Fibroblast of the aortic adventitia (primary cell): ENCODE results near the gene NKAPD1. TPM values are rescaled to one million over a fixed set of nuclear protein-coding genes. Genes with fewer than 3 reads are reported as not detected.

Source experiments
- DNase-seq: peaks from one replicate; pipeline ENCODE4 v3.0.0-alpha.2; 2010; ENCODE audit warnings: low read depth
- H3K4me3 ChIP-seq: 2 replicates; pipeline ENCODE4 v1.5.1; 2011; ENCODE audit warnings: low read depth, mild to moderate bottlenecking, control low read depth, low read length, moderate library complexity
- small RNA-seq: library from RNA; depleted of rRNA; stranded (forward); fragments of <200 nt; gene quantifications from one replicate; pipeline ENCODE3, GENCODE V24; 2012
- total RNA-seq: library from RNA; depleted of rRNA; stranded (reverse); fragments of >200 nt; gene quantifications from 2 replicates; pipeline ENCODE4 v1.2.3, GENCODE V29; 2012; ENCODE audit warnings: low replicate concordance
- TF ChIP-seq, protein P1 (sequence below): IDR thresholded peaks from 2 replicates; pipeline ENCODE4 v1.5.1; 2011; ENCODE audit warnings: mild to moderate bottlenecking, low read length, control low read depth, inconsistent platforms; ENCODE audit not compliant: insufficient read depth

Gene NKAPD1
- total RNA-seq, 1 donor, result 31.1 TPM

DNA sequence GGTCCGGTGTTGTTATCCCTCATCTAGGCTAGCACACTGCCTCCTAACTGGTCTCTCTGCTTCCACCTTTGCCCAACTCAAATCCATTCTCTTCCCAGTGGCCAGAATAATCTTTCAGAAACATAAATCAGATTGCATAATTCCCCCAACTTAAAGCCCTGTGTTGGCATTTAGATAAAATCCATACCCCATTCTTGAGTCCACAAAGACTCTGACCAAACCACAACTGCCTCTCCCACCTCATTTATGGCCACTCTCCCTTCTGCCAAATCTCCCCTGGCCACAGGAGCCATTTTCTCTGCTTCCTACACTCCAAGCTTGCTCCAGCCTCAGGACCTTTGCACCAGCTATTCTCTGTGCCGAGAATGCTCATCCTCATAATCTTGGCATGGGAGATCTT, 53.0 kb downstream of the NKAPD1 start:
- H3K4me3 ChIP-seq, result no peak overlapping the region
- TF ChIP-seq, protein P1, sequence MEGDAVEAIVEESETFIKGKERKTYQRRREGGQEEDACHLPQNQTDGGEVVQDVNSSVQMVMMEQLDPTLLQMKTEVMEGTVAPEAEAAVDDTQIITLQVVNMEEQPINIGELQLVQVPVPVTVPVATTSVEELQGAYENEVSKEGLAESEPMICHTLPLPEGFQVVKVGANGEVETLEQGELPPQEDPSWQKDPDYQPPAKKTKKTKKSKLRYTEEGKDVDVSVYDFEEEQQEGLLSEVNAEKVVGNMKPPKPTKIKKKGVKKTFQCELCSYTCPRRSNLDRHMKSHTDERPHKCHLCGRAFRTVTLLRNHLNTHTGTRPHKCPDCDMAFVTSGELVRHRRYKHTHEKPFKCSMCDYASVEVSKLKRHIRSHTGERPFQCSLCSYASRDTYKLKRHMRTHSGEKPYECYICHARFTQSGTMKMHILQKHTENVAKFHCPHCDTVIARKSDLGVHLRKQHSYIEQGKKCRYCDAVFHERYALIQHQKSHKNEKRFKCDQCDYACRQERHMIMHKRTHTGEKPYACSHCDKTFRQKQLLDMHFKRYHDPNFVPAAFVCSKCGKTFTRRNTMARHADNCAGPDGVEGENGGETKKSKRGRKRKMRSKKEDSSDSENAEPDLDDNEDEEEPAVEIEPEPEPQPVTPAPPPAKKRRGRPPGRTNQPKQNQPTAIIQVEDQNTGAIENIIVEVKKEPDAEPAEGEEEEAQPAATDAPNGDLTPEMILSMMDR, result no peak
- DNase-seq, result no peak

DNA sequence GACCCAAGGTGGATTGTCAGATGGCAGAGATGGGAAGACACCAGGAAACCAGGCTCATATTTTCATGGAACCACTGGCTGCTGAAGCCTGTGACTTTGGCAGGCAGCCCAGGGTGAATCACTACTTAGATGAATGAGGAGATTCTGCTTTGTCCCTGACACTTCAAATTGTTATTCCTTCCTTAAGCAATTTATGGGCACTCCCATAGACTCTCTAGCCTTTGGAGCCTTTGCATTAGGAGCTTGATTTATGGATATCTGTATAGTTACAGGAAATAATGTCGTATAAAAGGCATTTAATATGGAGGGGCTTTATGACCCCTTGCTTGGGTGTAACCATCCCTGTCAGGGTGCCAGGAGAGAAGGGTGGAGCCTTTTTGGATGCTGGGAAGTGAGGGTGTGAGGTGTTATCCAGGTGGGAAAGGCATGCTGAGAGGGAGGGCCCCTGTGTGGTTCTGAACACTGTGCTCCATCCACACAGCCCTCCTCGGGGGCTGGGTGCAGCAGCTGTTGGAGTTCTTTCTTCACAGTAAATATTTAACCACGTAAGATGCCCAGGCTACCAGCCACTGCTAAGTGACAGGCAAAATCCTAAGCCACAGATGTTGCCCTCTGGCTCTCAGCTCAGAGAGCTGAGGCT, 54.5 kb downstream of the NKAPD1 start:
- H3K4me3 ChIP-seq, result no peak overlapping the region
- TF ChIP-seq, protein P1, result no peak
- peak; percentile 59 for DNase-seq

DNA sequence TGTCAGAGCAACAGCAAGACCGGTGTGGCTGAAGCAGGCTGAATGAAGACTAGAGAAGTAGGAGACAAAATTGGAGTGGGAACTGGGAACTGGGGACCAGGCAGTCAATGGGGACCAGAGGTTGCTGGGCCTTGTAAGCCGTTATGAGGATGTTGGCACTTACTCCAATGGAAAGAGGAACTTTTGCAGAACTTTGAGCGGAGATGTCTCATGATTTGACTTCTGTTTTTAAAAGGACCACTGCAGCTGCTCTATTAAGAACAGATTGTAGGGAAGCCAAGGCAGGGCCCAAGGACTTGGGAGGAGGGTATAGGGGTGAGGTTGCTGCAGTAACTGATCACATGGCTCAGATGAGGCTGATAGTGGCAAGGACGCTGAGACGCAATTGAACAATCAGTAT, 55.6 kb downstream of the NKAPD1 start:
- DNase-seq, result no peak
- no peak overlapping the region for H3K4me3 ChIP-seq
- TF ChIP-seq, protein P1, result no peak

DNA sequence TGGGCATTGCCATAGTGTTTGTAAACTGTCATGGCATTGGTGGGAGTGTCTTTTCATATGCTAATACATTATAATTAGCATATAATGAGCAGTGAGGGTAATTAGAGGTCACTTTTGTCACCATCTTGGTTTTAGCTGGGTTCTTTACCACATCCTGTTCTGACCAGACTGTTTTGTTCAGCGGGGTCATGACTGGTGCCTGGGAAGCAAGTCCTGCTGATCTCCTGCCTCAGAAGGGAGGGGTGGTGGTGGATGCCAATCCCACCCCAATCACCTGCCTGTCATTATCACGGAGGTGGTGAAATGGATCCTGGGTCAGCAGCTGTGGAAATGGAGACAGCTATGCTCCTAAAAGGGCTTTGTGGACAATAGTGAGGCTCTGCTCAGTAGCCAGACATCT, 58.6 kb downstream of the NKAPD1 start:
- TF ChIP-seq, protein P1, result no peak
- no peak overlapping the region for H3K4me3 ChIP-seq
- DNase-seq, result no peak

DNA sequence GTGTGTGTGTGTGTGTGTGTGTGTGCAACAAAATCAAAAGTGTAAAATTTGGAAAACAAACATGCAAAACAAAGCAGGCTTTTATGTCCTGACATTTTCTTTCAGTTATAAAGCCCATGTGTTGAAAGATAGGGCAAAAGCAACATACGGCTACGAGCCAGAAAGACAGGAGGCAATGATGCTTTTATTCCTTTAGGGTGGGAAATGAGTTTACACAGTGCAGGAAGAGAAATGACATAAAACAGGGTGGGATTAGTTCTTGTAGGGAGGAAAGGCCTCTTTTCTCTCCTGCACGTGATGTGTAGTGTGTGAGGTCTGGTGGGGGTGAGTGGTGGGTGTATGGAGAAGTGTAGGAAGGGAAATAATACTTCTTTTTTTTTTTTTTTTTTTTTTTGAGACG, 60.4 kb downstream of the NKAPD1 start:
- H3K4me3 ChIP-seq, result no peak overlapping the region
- TF ChIP-seq, protein P1, result no peak
- DNase-seq, result no peak

Small RNA genes within 50 kb of the gene (small RNA-seq; reads per million reads assigned to genes)
- gene AP000907.3 (not detected), gene RNU6-893P (not detected)

Other genes with a start within 250 kb of the NKAPD1 start
- 15.2 and 41.7 TPM in 2 replicates for gene ALG9, start 202.7 kb upstream of the NKAPD1 start, total RNA-seq
- 0.98 and 3.7 TPM in 2 replicates for gene FDXACB1, start 195.1 kb upstream of the NKAPD1 start, total RNA-seq
- 11.3 and 14.9 TPM in 2 replicates for gene CFAP68, start 194.8 kb upstream of the NKAPD1 start, total RNA-seq
- 60.2 and 73.3 TPM in 2 replicates for gene CRYAB, start 162.5 kb upstream of the NKAPD1 start, total RNA-seq
- gene HSPB2, start 161.6 kb upstream of the NKAPD1 start, total RNA-seq, result 1.5 and 3.3 TPM in 2 replicates
- 0.63 TPM in 1 of 2 replicates, not detected in the other for gene C11orf52, start 155.4 kb upstream of the NKAPD1 start, total RNA-seq
- gene DIXDC1, start 137.0 kb upstream of the NKAPD1 start, total RNA-seq, result 22.1 and 24.8 TPM in 2 replicates
- 16.6 and 35.0 TPM in 2 replicates for gene DLAT, start 48.9 kb upstream of the NKAPD1 start, total RNA-seq
- 5.1 and 5.5 TPM in 2 replicates for gene PIH1D2, start 282 bp upstream of the NKAPD1 start, total RNA-seq
- 27.5 and 41.5 TPM in 2 replicates for gene TIMM8B, start 12.5 kb downstream of the NKAPD1 start, total RNA-seq
- gene SDHD, start 12.6 kb downstream of the NKAPD1 start, total RNA-seq, result 40.1 and 110 TPM in 2 replicates
- gene IL18, start 89.8 kb downstream of the NKAPD1 start, total RNA-seq, result 0.81 and 1.4 TPM in 2 replicates
- gene TEX12, start 93.1 kb downstream of the NKAPD1 start, total RNA-seq, result 0.36 TPM in 1 of 2 replicates, not detected in the other
- gene BCO2, start 101.2 kb downstream of the NKAPD1 start, total RNA-seq, result 1.5 and 4.0 TPM in 2 replicates
- gene PTS, start 152.1 kb downstream of the NKAPD1 start, total RNA-seq, result 19.7 and 52.2 TPM in 2 replicates
- gene PLET1, start 186.6 kb downstream of the NKAPD1 start, total RNA-seq, result not detected in 2 replicates